CD8-positive, alpha-beta memory T cell (primary cell): Measurements from ENCODE around the gene OR8K5. TPM values are rescaled to one million over a fixed set of nuclear protein-coding genes. Genes with fewer than 3 reads are reported as not detected.
A peak's percentile ranks its signal among the peaks of the same experiment; 100 is the strongest.
"Not testable (repeated sequence)": the region's sequence is repeated elsewhere in the genome, so short reads cannot be mapped to it uniquely, and the experiment has no call there.

Experiments used
- CTCF ChIA-PET: fragments of 350-600 bp; sonication (Branson Sonifier 250); formaldehyde crosslinking; loops from one replicate; lab custom pipeline; 2021; ENCODE audit warnings: antibody characterized with exemption; lab: Charles Lee
- POLR2A ChIA-PET: fragments of 350-600 bp; sonication (Branson Sonifier 250); formaldehyde crosslinking; loops from one replicate; lab custom pipeline; 2021; ENCODE audit warnings: antibody characterized with exemption; lab: Charles Lee
- DNase-seq, 5 donors: peaks; one replicate each; pipeline versions ENCODE4 v3.0.0 to v3.0.0-alpha.2; 2020 to 2022; ENCODE audit warnings: mixed read lengths in 1 of 5
- H3K27ac ChIP-seq: one replicate; pipeline ENCODE4 v1.7.0; 2013; ENCODE audit warnings: low read depth, mild to moderate bottlenecking, low read length, moderate library complexity
- H3K27me3 ChIP-seq: 2 replicates; pipeline ENCODE4 v1.7.0; 2013; ENCODE audit warnings: low read length, mild to moderate bottlenecking; ENCODE audit not compliant: insufficient read depth, poor library complexity, severe bottlenecking
- H3K36me3 ChIP-seq: 2 replicates; pipeline ENCODE4 v1.7.0; 2013; ENCODE audit warnings: mild to moderate bottlenecking, low read length, moderate library complexity; ENCODE audit not compliant: insufficient read depth
- H3K4me1 ChIP-seq: 2 replicates; pipeline ENCODE4 v1.7.0; 2013; ENCODE audit warnings: mild to moderate bottlenecking, low read length, moderate library complexity; ENCODE audit not compliant: insufficient read depth
- H3K4me3 ChIP-seq: 2 replicates; pipeline ENCODE4 v1.7.0; 2013; ENCODE audit warnings: mild to moderate bottlenecking, low read length
- H3K9me3 ChIP-seq: 2 replicates; pipeline ENCODE4 v1.7.0; 2013; ENCODE audit warnings: mild to moderate bottlenecking, low read length
- H3K27ac Mint-ChIP-seq, 8 donors: one replicate each; pipeline ENCODE4 v1.8.0; 2020 to 2021; ENCODE audit warnings: mixed read lengths in 8 of 8, mild to moderate bottlenecking in 6 of 8, inconsistent platforms in 3 of 8, moderate library complexity in 3 of 8
- H3K27me3 Mint-ChIP-seq, 2 donors: one replicate each; pipeline ENCODE4 v1.8.0; 2020 to 2021; ENCODE audit warnings: mixed read lengths in 2 of 2, mild to moderate bottlenecking in 1 of 2, moderate library complexity in 1 of 2
- H3K36me3 Mint-ChIP-seq, 3 donors: one replicate each; pipeline ENCODE4 v1.8.0; 2020 to 2021; ENCODE audit warnings: mixed read lengths in 3 of 3, inconsistent platforms in 1 of 3, mild to moderate bottlenecking in 1 of 3
- H3K4me1 Mint-ChIP-seq, 3 donors: one replicate each; pipeline ENCODE4 v1.8.0; 2020 to 2021; ENCODE audit warnings: mixed read lengths in 3 of 3, inconsistent platforms in 1 of 3, mild to moderate bottlenecking in 1 of 3
- H3K4me3 Mint-ChIP-seq, 7 donors: one replicate each; pipeline ENCODE4 v1.8.0; 2020 to 2021; ENCODE audit warnings: mixed read lengths in 7 of 7, mild to moderate bottlenecking in 6 of 7, moderate library complexity in 4 of 7, inconsistent platforms in 2 of 7
- H3K9me3 Mint-ChIP-seq, 5 donors: one replicate each; pipeline ENCODE4 v1.8.0; 2020 to 2022; ENCODE audit warnings: mixed read lengths in 5 of 5, mild to moderate bottlenecking in 3 of 5, moderate library complexity in 2 of 5, inconsistent platforms in 1 of 5
- polyA plus RNA-seq: library from polyadenylated mRNA; unstranded; fragments of 300-500 nt; fragmentation: Illumina TruSeq; gene quantifications from one replicate; pipeline ENCODE4 v1.2.3, GENCODE V29; 2021
- total RNA-seq, 2 experiments: library from RNA; stranded (reverse); gene quantifications; one replicate each; pipeline ENCODE4 v1.2.3, GENCODE V29; 2021

OR8K5 gene
- total and polyA plus RNA-seq, 3 experiments from 2014 or later = not detected

GRCh38 chr11:56163804-56164203, 3.7 kb upstream of the OR8K5 start:
- H3K4me1 ChIP-seq = no peaks in the 10 kb centered on the region
- H3K27ac Mint-ChIP-seq = peak overlapping the region in 1 of 8 donors; percentile 2
- no peak overlapping the region for H3K4me3 ChIP-seq
- no peaks in the 10 kb centered on the region for H3K36me3 ChIP-seq
- peaks cover 2 to 48% (median 16%) of the 10 kb centered on the region in 5 donors for H3K9me3 Mint-ChIP-seq
- DNase-seq = no peak
- H3K27ac ChIP-seq = no peak overlapping the region
- POLR2A ChIA-PET = no interaction called here
- H3K9me3 ChIP-seq = no peaks in the 10 kb centered on the region
- no peaks in the 10 kb centered on the region for H3K27me3 ChIP-seq
- H3K36me3 Mint-ChIP-seq = no peaks in the 10 kb centered on the region
- no peaks in the 10 kb centered on the region for H3K27me3 Mint-ChIP-seq
- no peaks in the 10 kb centered on the region for H3K4me1 Mint-ChIP-seq
- H3K4me3 Mint-ChIP-seq = no peak overlapping the region
- CTCF ChIA-PET = no interaction called here

- Histone ChIP-seq H3K4me1 (no peaks in the 10 kb centered on the region), H3K4me3 (no peak overlapping the region), H3K27me3 (no peaks in the 10 kb centered on the region), H3K9me3 (no peaks in the 10 kb centered on the region), H3K36me3 (no peaks in the 10 kb centered on the region), H3K27ac (no peak overlapping the region)
- H3K27ac Mint-ChIP-seq = no peak overlapping the region
- H3K4me3 Mint-ChIP-seq = no peak overlapping the region
- no peak for DNase-seq
- POLR2A ChIA-PET = no interaction called here
- no peaks in the 10 kb centered on the region for H3K36me3 Mint-ChIP-seq
- H3K4me1 Mint-ChIP-seq = no peaks in the 10 kb centered on the region
- H3K27me3 Mint-ChIP-seq = no peaks in the 10 kb centered on the region
- peaks cover 22 to 47% (median 29%) of the 10 kb centered on the region in 5 donors for H3K9me3 Mint-ChIP-seq
- CTCF ChIA-PET = no interaction called here
Measured at GRCh38 chr11:56152333-56152732, 7.8 kb downstream of the OR8K5 start.

DNA sequence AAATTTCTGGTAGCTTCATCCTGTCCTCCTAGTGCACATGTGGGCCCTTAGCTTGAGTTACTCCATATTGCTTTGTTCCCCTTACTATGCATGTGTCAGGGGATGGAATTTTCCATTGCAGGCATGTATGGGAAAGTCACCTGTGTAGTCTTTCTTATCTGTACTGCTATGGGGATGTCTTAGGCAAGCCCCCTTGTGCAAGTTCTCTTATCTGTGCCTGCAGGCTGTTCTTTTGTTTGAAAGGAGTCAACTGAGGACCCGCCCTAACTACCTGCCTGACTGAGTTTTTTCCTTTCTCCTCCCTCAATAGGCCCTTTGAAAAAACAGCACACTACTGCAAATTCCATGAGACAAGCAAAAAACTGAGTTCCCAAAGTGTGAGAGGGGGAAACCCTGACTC, 8.7 kb downstream of the OR8K5 start:
- ChIA-PET CTCF (no interaction called here), POLR2A (no interaction called here)
- Histone ChIP-seq H3K9me3 (no peaks in the 10 kb centered on the region), H3K27ac (no peak overlapping the region), H3K27me3 (no peaks in the 10 kb centered on the region), H3K4me3 (no peak overlapping the region), H3K4me1 (no peaks in the 10 kb centered on the region), H3K36me3 (no peaks in the 10 kb centered on the region)
- Mint-ChIP-seq H3K4me1 (no peaks in the 10 kb centered on the region), H3K4me3 (no peak overlapping the region), H3K27ac (no peak overlapping the region), H3K27me3 (no peaks in the 10 kb centered on the region), H3K9me3 (peaks cover 19 to 46% (median 28%) of the 10 kb centered on the region in 5 donors), H3K36me3 (no peaks in the 10 kb centered on the region)
- no peak for DNase-seq

DNA sequence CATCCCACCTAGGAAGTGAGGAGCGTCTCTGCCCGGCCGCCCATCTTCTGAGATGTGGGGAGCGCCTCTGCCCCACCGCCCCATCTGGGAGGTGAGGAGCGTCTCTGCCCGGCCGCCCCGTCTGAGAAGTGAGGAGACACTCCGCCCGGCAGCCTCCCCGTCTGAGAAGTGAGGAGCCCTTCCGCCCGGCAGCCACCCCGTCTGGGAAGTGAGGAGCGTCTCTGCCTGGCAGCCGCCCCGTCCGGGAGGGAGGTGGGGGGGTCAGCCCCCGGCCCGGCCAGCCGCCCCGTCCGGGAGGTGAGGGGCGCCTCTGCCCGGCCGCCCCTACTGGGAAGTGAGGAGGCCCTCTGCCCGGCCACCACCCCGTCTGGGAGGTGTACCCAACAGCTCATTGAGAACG, 16.4 kb downstream of the OR8K5 start:
- H3K36me3 ChIP-seq, POLR2A ChIA-PET, CTCF ChIA-PET: not testable (repeated sequence)

DNA sequence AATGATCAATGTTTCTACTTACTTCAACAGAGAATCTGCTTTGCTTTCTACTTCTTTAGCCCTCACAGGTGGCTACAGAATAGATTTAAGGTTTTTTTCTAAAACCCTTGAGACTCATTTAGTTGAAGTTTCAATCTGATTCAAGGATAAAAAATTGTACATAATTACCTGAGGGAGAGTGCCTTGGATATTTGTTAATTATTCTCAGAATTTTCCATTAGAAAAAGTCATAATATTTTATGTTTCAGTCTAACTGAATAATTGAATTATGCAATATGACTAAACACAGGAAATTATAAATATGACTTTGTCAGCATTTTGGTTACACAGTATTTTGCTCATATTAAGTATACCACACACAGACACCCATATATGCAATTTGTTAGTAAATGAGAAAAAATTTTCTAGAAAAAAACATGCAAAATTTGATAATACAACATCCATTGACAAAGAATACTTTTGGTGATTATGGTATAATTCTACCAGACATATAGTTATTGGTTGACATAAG, 19.9 kb downstream of the OR8K5 start, which contains the start of gene OR8J3:
Gene OR8J3, minus strand, starts transcription at position 51 of the 511 bp plus-strand sequence. CDS start 2,483 bp downstream, outside the sequence.
- Histone ChIP-seq H3K4me1 (no peaks in the 10 kb centered on the region), H3K36me3 (no peaks in the 10 kb centered on the region), H3K9me3 (no peaks in the 10 kb centered on the region), H3K27me3 (no peaks in the 10 kb centered on the region), H3K4me3 (no peak within 1 kb of the TSS), H3K27ac (no peak within 1 kb of the TSS)
- peaks cover 0 to 1% (median 0%) of the 10 kb centered on the region in 3 donors for H3K36me3 Mint-ChIP-seq
- CTCF ChIA-PET = no interaction called here
- DNase-seq = no peak
- peaks cover 0 to 2% of the 10 kb centered on the region in 2 donors for H3K27me3 Mint-ChIP-seq
- POLR2A ChIA-PET = no interaction called here
- peaks cover 7 to 45% (median 21%) of the 10 kb centered on the region in 5 donors for H3K9me3 Mint-ChIP-seq
- H3K4me1 Mint-ChIP-seq = no peaks in the 10 kb centered on the region
- H3K27ac Mint-ChIP-seq = no peak within 1 kb of the TSS
- no peak within 1 kb of the TSS for H3K4me3 Mint-ChIP-seq

More for the DNA sequence above, 16.4 kb downstream of the OR8K5 start:
- H3K27ac ChIP-seq, H3K4me1 Mint-ChIP-seq, H3K4me3 Mint-ChIP-seq, H3K27me3 Mint-ChIP-seq, H3K36me3 Mint-ChIP-seq, H3K27ac Mint-ChIP-seq, H3K9me3 ChIP-seq, DNase-seq, H3K27me3 ChIP-seq, H3K4me3 ChIP-seq, H3K4me1 ChIP-seq: not testable (repeated sequence)
- peaks cover 3 to 41% (median 17%) of the 10 kb centered on the region in 5 donors for H3K9me3 Mint-ChIP-seq

GRCh38 chr11:56122073-56122472, 38.0 kb downstream of the OR8K5 start, which contains the start of gene OR8H3:
OR8H3 (plus strand) TSS chr11:56122373; CDS start chr11:56122373, 0 bp downstream.
- Histone ChIP-seq H3K27ac (no peak within 1 kb of the TSS), H3K36me3 (no peaks in the 10 kb centered on the region), H3K4me1 (no peaks in the 10 kb centered on the region), H3K27me3 (no peaks in the 10 kb centered on the region), H3K4me3 (no peak within 1 kb of the TSS), H3K9me3 (no peaks in the 10 kb centered on the region)
- ChIA-PET POLR2A (no interaction called here), CTCF (no interaction called here)
- Mint-ChIP-seq H3K4me1 (no peaks in the 10 kb centered on the region), H3K27ac (no peak within 1 kb of the TSS), H3K27me3 (no peaks in the 10 kb centered on the region), H3K36me3 (no peaks in the 10 kb centered on the region), H3K9me3 (peaks cover 2 to 29% (median 19%) of the 10 kb centered on the region in 5 donors), H3K4me3 (no peak within 1 kb of the TSS)
- DNase-seq = no peak

Other genes starting within 250 kb of the OR8K5 start
- gene OR5W2, start 245.7 kb downstream of the OR8K5 start, total RNA-seq = not detected
- gene OR5W2, start 245.7 kb downstream of the OR8K5 start, polyA plus RNA-seq = not detected
- gene OR5I1, start 223.9 kb downstream of the OR8K5 start, total RNA-seq = not detected
- gene OR5I1, start 223.9 kb downstream of the OR8K5 start, polyA plus RNA-seq = not detected
- not detected for gene OR10AG1, start 190.4 kb downstream of the OR8K5 start, total RNA-seq
- not detected for gene OR10AG1, start 190.4 kb downstream of the OR8K5 start, polyA plus RNA-seq
- not detected for gene OR5F1, start 165.7 kb downstream of the OR8K5 start, total RNA-seq
- gene OR5F1, start 165.7 kb downstream of the OR8K5 start, polyA plus RNA-seq = not detected
- not detected for gene OR5AS1, start 132.7 kb downstream of the OR8K5 start, total RNA-seq
- gene OR5AS1, start 132.7 kb downstream of the OR8K5 start, polyA plus RNA-seq = not detected
- not detected for gene OR8I2, start 67.0 kb downstream of the OR8K5 start, total RNA-seq
- not detected for gene OR8I2, start 67.0 kb downstream of the OR8K5 start, polyA plus RNA-seq
- not detected for gene OR8H2, start 56.6 kb downstream of the OR8K5 start, total RNA-seq
- not detected for gene OR8H2, start 56.6 kb downstream of the OR8K5 start, polyA plus RNA-seq
- not detected for gene OR8H3, start 37.9 kb downstream of the OR8K5 start, total RNA-seq
- not detected for gene OR8H3, start 37.9 kb downstream of the OR8K5 start, polyA plus RNA-seq
- gene OR8J3, start 20.1 kb downstream of the OR8K5 start, total RNA-seq = not detected
- gene OR8J3, start 20.1 kb downstream of the OR8K5 start, polyA plus RNA-seq = not detected
- not detected for gene OR5J2, start 16.3 kb upstream of the OR8K5 start, total RNA-seq
- not detected for gene OR5J2, start 16.3 kb upstream of the OR8K5 start, polyA plus RNA-seq
- not detected for gene OR5T2, start 73.9 kb upstream of the OR8K5 start, total RNA-seq
- gene OR5T2, start 73.9 kb upstream of the OR8K5 start, polyA plus RNA-seq = not detected
- gene OR5T3, start 91.9 kb upstream of the OR8K5 start, total RNA-seq = not detected
- gene OR5T3, start 91.9 kb upstream of the OR8K5 start, polyA plus RNA-seq = not detected
- not detected for gene OR5T1, start 113.8 kb upstream of the OR8K5 start, total RNA-seq
- not detected for gene OR5T1, start 113.8 kb upstream of the OR8K5 start, polyA plus RNA-seq
- gene OR8H1, start 131.9 kb upstream of the OR8K5 start, total RNA-seq = not detected
- not detected for gene OR8H1, start 131.9 kb upstream of the OR8K5 start, polyA plus RNA-seq
- not detected for gene OR8K3, start 154.8 kb upstream of the OR8K5 start, total RNA-seq
- not detected for gene OR8K3, start 154.8 kb upstream of the OR8K5 start, polyA plus RNA-seq
- not detected for gene OR8K1, start 185.7 kb upstream of the OR8K5 start, total RNA-seq
- not detected for gene OR8K1, start 185.7 kb upstream of the OR8K5 start, polyA plus RNA-seq
- gene OR8J1, start 194.0 kb upstream of the OR8K5 start, total RNA-seq = not detected
- not detected for gene OR8J1, start 194.0 kb upstream of the OR8K5 start, polyA plus RNA-seq
- not detected for gene OR8U1, start 215.3 kb upstream of the OR8K5 start, total RNA-seq
- gene OR8U1, start 215.3 kb upstream of the OR8K5 start, polyA plus RNA-seq = not detected